Right forelimb (tissue), 1 donor: ENCODE data around the gene IL17REL.
"Not testable (repeated sequence)": the region's sequence is repeated elsewhere in the genome, so short reads cannot be mapped to it uniquely, and the experiment has no call there.

Source experiments
- DNase-seq: peaks from one replicate; pipeline ENCODE4 v3.0.0-alpha.2; 2018

The IL17REL gene

DNA sequence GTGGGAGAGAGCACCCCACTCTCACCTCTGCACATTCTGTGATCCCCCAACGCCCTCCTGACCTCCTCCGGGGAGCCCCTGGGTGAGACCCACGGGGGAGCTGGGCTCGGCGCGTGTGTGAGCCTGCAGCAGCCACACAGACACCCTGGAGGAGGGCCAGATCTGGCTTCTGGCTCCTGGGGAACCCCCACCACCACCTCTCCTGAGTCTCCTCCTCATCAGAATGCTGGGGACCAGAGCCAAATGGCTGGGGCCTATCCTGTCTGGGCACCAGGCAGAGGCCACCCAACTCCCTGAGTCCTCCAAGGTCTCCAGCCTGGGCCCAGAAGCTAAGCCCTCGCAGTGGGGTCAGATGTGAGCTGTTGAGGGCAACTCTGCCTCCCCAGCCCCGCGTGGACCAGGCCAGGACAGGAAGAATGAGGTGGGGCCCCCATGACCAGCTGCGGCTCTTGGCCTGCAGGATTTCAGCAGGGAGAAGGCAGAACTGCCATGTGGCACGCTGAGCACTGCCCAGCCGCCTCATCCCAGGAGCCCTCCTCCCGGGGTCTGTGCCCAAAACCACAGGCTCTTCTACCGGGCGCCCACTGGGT is 57.5 kb downstream of the IL17REL start:
- DNase-seq, result no peak

DNA sequence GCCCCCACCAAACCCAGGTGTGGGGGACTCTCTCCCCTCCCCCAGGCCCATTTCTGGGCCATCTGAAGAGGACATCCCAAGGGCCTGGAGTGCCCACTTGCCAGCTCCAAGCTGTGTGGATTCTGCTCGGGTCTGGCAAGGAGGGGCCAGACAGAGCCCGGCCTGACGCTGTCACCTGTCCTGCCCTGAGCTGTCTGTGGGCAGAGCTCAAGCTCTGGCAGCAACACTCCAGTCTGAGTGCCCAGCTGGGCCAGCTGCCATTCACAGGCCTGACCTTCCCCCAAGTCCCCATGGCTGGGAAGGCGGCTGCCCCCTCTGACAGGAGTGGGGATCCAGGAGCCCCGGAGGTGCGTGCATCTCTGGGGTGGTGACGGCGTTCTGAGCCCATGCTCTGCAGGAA is 58.2 kb downstream of the IL17REL start:
- no peak for DNase-seq

DNA sequence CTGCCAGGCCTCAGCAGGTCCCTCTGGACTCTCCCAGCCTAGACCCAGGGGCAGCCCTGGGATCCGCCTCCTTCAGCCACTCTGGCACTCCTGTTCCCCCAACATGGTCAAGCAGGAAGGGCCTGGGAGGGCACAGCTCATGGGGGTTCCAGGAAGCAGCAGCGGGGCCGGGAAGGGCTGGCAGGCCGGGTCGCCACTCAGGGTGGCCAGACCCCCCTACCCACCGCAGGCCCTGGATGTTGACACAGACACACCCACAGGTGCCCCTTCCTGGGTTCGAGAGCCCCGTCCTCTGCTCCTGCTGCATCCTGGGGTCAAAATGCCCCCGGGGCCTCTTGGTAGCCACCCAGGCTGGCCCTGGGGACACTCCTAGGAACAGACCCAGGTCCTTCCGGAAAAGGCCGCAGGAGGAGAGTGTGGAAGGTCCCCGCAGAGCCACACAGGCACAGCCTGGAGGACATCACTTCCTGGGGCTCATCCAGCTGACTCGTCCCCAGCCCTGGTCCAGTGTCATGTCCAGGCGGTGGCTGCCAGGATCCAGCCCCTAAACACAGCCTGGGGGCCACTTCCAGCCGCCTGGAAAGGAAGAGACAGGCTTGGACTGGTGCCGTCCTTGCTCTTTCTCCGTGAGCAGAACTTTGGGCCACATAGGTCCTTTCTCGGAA is 58.8 kb downstream of the IL17REL start:
- no peak for DNase-seq

DNA sequence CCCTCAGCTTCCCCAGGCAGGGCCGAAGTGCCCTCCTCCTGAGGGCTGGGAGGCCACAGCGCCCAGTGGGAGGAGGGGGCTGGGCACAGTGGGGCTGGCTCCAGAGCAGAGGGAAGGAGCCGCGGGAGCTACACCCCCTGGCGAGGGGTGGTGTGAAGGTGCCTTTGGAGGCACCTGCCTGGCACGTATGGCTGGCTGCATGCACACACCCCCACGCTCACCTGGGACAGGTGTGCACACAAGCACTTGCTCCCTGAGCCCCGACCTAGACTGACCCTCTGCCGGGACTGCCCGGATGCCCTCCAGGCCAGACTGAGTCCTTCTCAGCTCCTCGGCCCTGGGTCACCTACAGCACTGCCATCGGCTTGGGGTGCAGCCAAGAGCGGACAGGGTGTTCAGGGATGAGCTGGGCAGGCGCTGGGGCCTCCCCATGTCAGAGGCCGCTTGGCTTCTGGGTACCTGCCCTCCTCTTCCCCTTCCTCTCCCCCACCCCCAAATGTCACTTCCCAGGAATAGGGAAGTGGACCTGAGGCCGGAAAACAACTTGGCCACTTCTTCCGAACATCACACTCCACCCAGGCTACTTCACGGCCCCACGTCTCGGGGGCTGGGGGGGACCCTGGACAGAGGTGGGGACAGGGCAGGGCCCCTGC is 59.4 kb downstream of the IL17REL start:
- no peak for DNase-seq

DNA sequence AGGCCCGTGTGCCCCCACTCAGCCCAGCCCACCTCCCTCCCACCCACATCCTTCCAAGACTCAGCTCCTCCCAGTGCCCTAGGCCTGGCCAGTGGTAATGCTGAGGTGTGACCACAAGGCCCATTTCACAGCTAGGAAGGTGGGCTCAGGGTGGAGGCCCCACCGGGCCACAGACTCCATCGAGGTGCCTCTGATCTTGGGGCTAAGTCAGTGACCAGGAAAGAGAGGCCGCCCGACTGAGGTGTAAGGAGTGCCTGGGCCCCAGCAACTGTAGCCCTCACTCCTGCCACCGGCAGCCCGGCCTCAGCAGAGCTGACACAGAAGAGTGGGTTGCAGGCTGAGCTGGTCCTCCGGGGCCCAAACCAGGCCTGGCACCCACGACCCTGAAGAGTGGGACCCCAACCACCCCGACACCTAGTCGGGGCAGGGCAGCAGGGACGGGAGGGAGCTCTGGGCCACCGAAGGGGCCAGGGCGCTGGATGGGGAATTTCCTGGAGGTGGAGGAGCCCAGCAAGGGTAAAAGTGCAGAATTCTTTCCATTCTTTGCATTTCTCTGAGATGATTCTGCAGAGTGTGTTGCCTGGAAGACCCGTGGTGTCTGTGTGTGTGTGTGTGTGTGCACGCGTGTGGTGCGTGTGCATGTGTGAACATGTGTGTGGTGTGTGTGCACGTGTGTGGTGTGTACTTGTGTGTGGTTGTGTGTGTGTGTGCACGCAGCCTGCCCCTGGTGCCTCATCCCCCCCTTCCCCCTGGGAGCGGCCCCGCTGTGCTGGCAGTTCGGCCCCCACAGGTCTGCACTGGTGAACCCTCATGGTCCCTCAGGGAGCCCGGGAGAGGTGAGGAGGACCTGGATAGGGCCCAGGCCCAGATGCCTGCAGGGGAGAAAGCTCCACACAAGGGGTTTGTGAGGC is 60.3 kb downstream of the IL17REL start:
- no peak for DNase-seq

DNA sequence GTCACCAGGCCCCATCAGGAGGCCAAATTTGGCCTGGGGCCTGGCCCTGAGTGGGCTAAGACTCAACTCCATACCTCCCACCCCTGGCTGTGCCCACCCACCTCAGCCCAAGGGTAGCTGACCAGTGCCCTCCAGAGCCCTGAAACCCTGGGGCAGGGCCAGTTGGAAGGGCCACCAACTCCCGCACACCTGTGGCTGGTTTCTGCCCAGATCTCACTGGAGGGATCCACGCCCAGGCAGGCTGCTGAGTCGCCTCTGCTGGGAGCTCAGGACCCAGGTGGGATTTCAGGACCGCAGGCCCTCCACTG is 60.9 kb downstream of the IL17REL start:
- no peak for DNase-seq

DNA sequence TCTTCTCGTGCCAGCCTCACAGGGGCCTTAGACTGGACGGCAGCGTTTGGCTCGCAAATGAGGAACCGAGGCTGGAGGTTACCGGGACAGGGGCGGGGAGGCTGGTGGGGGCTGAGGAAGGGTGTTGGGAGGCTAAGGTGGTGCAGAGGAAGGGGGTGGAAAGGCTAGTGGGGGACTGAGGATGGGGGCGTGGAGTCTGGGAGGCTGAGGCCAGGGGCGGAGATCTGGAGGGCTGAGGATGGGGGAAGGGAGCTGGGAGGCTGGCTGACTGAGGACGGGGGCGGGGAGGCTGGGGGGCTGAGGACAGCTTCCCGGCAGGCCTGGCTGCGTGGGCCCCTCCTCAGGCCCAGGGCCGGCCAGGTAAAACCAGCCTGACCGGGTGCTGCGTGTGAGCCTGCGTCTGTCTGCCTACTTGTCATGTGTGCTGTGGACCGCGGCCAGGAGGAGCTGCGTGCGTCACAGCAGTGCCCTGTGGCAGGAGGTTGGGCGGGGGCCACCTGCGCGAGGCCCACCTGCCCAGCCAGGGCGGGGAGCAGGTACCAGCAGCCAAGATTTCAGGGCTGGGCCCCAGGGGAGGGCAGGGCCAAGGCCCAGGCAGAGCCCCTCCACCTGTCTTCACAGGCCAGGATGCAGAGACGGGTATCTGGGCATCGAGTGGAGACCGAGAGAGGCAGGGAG is 61.4 kb downstream of the IL17REL start:
- DNase-seq, result no peak

DNA sequence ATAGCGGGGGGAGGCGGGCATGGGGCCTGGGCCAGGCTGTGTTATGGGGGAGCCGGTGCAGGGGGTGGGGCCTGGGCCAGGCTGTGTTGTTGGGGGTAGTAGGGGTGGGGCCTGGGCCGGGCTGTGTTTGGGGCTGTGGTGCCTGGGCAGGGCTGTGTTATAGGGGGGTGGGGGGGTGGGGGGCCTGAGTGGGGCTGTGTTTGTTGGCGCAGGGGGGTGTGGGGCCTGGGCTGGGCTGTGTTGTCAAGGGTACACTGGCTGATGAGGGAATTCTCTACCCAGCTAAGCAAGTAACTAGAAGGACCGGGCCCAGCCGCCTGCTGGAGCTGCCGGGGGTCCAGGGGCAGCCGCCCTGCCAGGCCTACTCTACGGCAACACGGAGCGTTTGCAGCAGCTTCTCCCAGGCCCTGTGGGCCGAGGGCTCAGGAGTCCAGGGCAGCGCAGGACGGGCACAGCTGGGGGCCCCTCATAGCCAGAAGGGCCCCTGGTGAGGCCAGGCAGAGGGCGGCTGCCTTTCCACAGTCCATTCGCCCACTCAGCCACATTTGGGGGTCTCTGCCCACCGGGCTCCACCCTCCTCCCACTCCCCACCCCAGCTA is 62.1 kb downstream of the IL17REL start:
- DNase-seq, result no peak

DNA sequence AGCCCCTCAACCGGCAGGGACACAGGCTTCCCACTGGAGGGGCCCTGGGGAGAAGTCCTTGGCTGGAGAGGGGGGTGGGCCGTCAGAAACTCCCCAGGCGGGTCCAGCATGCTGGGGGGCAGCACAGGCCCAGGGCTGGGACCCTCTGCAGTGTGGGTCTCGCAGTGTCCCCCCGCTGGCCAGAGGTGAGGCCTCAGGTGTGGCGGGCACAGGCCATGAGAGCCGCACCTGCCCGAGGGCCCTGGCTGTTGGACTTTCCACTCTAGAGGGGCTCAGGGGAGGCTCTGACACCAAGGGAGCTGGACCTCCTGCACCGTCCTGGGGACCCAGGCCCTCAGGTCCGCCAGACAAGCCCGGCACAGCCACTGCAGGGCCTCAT is 62.7 kb downstream of the IL17REL start:
- DNase-seq, result no peak

DNA sequence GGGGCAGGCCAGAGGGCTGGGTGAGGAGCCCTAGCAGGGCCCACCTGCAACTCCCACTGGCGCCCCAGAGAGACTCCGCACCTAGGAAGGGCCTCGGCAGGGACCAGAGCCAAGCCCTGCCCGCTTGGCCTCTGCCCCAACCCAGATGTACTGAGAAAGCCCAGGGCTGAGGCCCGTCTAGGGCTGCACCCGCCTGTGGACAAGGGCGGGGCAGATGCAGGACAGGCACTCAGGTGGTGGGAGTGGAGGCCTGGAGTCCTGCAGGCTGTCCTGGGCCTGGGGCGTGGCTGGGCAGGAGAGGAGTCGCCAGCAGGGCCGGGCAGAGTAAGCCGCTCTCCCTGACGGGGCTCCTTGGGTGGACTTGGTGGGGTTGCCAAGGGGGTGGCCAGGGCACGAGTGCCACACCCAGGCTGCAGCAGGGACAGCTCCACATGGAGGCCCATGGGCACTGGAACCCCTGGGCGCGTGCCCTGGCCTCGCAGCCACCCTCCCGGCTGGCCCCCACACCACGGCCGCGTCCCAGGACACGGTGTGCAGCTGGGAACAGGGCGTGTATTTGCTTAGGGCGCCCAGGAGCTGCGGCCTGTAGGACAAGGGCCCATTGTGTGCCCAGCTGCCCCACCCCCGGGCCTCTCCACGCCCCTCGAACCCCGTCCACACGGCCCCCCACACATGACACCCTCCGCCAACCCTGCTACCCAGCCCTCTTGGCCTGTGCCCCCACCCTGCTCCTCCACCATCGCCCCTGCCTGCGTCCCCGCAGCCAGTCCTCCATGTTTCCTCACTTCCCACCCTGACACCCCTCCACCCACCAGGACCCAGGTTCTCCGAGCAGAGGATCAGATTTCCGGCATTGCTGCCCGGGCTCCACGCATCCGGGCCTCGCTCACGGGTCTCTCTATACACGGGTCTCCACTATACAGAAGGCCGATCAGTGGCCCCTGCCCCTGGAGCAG is 63.3 kb downstream of the IL17REL start:
- DNase-seq, result no peak

DNA sequence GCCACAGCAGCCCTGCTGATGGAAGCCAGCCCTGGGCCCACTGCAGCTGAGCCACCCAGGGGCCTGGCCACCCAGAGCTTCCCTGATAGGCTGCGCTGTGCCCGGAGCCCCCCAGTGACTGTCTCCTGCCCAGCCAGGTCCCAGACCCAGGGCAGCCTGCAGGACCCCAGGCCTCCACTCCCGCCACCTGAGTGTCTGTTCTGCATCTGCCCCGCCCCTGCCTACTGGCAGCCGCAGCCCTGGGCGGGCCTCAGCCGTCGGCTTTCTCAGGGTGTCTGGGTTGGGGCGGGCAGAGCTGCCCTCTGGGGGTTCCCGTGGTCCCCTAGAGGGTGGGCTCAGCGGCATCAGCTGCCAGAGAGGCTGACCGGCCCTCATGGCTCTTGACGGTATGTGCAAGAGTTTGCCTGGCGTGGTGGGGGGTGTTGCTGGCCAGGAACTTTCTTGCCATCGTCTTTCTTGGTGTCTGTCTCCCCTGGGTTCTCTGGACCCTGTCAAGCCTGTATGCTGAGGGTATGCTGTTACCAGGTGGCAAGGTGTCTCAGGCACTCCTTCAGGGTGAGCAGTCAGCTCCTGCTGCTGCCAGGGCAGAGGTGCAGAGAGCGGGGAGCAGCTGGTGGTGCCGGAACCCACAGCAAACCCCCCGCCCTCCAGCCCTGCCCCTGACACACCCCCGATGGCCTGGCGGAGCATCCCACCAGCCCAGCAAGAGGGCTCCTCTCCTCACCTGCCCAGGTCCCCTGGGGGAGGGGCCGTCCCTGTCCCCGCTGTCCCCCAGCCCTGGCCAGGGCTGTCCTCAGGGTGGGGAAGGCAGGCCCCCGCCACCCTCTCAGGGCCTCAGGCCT is 64.2 kb downstream of the IL17REL start:
- no peak for DNase-seq

DNA sequence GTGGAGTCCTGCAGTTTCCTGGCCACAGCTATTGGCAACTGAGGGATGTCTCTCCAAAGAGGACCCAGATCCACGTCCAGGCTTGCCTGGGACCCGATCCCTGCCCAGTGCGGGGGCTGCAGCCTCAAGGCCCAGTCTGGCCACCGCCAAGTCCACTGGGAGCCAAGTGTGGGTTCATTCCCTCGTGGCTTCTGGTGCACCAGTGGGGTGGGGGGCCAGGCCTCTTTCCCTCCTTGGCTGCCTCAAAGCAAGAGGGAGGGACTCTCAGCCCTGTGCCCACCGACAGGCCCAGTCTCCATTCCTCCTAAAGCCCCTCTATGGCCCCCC is 65.3 kb downstream of the IL17REL start:
- DNase-seq, result no peak

DNA sequence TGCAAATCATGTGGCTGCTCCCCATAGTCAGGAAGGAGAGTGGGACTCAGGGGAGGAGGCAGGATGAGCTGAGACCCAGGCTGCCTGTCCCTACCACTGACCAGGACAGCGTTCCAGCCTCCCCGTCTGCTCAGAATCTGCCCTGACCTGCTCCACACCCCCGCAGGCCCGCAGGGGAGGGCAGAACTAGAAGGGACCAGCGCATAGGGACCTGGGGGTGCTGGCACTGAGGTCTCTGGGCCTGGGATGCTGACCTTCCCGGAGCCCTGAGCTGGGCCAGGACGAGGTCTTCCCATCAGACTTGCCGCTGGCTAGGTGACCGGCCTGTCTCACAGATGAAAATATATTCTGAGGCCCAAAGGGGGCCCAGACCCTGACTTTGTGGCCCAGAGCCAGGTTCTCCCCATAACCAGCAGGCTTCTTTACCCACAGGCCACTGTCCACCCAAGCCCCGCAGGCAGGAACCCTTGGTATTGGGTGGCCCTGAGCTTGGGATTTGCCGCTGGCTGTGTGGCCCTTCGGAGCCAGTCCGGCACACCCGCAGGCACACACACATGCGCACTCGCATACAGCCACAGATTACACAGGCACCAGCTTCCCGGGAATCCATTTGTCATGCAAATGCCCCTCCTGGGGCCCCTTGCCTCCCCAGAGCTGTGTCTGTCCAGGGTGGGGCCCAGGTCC is 65.8 kb downstream of the IL17REL start:
- no peak for DNase-seq

DNA sequence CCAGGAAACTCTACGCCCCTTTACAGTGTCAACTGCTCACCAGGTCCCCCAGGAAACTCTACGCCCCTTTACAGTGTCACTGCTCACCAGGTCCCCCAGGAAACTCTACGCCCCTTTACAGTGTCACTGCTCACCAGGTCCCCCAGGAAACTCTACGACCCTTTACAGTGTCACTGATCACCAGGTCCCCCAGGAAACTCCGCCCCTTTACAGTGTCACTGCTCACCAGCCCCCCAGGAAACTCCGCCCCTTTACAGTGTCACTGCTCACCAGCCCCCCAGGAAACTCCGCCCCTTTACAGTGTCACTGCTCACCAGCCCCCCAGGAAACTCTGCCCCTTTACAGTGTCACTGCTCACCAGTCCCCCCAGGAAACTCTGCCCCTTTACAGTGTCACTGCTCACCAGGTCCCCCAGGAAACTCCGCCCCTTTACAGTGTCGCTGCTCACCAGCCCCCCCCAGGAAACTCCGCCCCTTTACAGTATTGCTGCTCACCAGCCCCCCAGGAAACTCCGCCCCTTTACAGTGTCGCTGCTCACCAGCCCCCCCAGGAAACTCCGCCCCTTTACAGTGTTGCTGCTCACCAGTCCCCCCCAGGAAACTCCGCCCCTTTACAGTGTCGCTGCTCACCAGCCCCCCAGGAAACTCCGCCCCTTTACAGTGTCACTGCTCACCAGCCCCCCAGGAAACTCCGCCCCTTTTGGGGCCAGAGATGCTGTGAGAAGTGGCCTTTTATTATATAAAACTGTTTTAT is 67.3 kb downstream of the IL17REL start:
- DNase-seq, result not testable (repeated sequence)
